Astrocyte of the hippocampus (primary cell): ENCODE results near the gene SPSB3.
A peak's percentile ranks its signal among the peaks of the same experiment; 100 is the strongest.
"Not testable (repeated sequence)": the region's sequence is repeated elsewhere in the genome, so short reads cannot be mapped to it uniquely, and the experiment has no call there.

Experiments
- DNase-seq: peaks from one replicate; pipeline ENCODE4 v3.0.0; 2011; ENCODE audit warnings: low read depth, low spot score

Gene SPSB3

DNA sequence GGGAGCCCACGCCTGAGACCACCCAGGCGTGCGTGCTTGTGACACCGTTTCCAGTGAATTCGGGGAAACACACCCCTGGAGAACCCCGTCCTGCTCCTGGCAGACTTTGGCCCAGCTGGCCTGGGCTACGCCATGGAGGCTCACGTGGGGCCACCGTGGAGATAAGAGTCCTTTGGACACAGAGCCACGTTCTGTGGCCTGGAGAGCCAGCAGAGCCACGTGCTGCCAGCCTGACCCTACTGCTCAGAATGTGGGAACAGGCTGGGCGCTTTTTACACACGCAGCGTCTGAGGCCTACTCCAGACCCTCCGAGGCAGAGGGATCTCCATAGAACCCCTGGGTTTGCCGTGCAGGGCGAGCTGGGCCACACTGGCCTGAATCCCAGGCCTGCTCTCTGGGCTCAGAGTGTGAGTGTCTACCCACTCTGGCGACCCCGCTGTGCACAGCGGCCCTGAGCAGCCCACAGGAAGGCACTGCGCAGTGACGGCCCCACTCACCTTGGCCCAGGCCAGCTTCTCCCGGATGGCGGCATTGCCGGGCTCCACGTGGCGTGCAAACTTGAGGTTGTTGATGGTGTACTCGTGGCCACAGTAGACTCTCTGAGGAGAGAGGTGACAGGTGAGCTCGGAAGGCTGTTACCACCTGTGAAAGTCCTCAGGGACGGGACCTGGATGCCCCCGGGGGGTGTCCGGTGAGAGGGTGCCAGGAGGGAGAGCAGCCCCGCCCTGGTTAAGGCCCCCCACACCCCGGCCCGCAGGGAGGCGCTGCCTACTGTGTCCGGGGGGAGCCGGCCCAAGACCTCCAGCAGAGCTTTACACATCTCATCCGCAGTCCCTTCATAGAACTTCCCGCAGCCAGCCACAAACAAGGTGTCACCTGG, 34.3 kb upstream of the SPSB3 start:
- no peak for DNase-seq

DNA sequence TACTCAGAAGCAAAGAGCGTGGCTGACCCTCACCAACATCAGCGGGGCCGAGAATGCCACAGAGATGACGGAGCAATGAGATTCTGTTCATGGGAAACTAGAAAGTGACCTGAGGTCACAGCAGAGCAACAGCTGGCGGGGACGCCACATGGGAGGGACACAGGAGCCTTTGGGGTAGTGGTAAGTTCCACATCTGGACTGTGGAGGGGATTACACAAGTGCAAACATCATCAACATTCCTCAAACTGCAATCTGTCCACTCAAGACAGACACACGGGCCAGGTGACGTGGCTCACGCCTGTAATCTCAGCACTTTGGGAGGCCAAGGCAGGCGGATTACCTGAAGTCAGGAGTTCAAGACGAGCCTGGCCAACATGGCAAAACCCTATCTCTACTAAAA, 33.1 kb upstream of the SPSB3 start:
- DNase-seq = no peak

DNA sequence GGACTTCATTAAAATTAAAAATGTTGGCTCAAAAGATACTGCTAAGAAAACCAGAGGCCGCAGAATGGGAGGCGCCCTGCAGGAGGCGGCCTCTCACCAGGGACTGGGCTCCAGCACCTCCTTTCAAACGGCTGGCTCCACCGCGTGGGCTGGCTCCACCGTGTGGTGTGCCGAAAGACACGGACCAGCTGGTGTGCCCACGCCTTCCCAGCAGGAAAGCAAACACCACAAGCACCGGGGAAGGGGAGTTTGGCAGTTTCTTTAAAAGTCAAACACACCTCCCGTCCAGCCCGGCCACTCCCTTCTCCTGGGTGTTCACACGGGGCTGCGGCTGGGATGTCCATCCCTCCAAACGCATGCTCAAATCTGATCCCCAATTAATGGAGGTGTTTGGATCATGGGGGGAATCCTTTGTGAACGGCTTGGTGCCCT, 30.4 kb upstream of the SPSB3 start:
- DNase-seq = peak; percentile 76

DNA sequence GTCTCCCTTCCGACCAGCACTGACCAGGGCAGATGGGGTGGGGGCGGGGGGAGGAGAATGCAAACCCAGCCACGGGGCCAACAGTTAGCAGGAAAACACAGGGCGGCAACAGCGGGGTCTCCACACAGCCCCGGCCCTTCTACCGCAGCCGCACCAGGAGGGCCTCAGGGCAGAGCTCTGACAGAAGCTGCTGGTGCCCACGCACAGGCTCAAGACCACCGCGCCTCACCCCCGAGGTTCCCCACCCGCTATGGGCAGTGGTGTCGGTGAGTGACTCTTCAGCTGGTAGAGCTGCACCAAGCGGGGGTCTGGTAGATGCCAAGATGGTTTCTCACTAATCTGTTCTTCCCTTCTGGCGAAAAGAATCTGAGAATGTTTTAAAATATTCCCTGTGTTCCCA, 28.2 kb upstream of the SPSB3 start:
- no peak for DNase-seq

GRCh38 chr16:1810106-1810505, 27.7 kb upstream of the SPSB3 start:
- DNase-seq = no peak

- no peak for DNase-seq
Observed at GRCh38 chr16:1809281-1809801, 27.0 kb upstream of the SPSB3 start.

DNA sequence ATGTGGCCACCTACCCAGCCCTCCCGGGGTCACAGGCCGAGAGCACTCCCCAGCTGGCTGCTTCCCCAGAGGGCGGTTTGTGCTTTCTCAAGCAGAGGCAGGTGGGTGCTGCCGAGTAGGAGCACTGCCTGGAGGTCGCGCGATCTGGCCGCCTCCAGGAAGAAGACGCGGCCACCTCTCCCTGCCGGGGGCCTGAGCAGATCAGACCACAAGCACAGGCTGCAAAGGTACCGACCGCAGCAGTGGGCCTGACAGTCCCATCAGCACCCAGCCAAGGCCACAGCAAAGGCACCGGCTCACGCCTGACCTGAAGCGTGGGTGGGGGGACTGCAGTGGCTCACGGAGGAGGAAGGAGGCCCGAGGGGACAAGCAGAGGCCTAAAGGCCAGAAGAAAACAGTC, 26.3 kb upstream of the SPSB3 start:
- no peak for DNase-seq

DNA sequence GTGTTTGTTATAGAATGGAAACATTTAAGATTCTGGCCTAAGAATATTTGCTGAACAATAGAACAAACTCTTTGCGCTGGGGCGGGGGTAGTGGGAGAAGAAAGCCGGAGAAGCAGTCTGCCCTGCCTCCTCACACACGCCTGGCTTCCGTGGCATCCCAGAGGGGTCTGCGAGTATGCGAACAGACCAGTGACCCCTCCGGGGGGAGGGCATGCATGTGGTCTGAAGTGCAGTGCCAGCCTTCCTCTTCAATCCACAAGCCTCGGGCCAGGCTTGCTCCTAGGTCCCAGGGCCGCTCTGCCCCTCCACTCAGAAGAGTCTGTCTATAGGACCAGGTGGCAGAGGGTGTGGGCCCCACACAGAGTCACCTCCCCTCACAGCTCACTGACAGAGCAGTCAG, 25.3 kb upstream of the SPSB3 start:
- no peak for DNase-seq

DNA sequence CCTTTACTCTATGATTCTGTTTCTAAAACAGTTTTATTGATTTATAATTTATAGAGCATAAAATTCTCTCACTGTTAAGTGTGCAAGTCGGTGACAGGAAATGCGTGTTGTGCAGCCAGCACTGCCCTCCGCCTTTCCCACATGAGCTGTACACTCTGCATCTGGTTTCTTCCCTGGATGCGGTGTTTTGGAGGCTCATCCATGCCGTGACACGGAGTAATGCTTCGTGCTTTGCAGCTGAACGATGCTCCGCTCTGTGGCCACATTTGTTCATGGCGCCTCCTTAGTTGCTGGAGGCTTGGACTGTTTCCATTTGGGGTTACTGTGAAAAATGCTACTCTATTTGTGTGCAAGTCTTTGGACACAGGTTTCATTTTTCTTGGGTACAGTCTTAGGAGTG, 18.3 kb upstream of the SPSB3 start:
- no peak for DNase-seq

DNA sequence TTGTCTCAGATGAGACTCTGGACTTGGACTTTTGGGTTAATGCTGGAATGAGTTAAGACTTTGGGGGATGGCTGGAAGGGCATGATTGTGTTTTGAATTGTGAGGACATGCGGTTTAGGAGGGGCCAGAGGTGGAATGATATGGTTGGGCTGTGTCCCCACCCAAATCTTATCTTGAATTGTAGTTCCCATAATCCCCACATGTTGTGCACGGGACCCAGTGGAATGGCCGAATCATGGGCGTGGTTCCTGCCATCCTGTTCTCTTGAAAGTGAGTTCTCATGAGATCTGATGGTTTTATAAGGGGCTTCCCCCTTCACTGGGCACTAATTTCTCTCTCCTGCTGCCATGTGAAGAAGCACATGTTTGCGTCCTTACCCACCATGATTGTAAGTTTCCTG, 16.9 kb upstream of the SPSB3 start:
- not testable (repeated sequence) for DNase-seq

DNA sequence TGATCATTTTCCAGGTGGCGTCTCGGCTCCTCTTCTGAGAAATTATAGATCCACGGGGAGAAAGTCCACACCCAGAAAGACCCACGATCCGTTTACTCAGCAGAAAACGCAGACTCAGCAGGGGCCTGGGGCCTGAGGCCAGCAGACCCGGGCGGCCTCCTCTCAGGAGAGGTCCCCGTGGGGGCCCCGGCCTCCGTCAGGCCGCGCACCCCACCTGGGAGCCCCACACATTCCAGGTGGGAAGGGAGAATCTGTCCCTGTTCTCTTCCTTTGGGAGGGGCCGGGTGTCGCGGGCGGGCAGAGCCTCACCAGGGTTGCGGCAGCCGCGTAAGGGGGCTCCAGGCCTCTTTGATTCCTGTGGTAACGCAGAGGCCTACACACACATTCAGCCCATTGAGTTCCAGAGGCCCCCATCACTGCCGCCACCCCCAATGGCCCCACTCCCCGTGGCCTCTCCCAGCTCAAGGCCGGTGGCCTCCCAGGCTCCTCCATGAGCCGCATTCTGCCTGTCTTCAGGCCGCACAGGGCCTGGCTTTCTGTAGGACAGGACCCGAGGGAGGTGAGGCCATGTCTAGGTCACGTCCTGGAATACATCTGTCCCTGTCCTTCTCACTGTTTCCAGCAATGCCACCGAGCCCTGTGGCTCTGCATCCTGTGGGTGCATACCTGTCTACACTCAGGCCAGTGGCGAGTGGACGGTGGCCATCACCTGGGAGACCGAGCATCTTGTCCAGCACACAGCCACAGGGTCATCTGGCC, 12.7 kb upstream of the SPSB3 start:
- no peak for DNase-seq

DNA sequence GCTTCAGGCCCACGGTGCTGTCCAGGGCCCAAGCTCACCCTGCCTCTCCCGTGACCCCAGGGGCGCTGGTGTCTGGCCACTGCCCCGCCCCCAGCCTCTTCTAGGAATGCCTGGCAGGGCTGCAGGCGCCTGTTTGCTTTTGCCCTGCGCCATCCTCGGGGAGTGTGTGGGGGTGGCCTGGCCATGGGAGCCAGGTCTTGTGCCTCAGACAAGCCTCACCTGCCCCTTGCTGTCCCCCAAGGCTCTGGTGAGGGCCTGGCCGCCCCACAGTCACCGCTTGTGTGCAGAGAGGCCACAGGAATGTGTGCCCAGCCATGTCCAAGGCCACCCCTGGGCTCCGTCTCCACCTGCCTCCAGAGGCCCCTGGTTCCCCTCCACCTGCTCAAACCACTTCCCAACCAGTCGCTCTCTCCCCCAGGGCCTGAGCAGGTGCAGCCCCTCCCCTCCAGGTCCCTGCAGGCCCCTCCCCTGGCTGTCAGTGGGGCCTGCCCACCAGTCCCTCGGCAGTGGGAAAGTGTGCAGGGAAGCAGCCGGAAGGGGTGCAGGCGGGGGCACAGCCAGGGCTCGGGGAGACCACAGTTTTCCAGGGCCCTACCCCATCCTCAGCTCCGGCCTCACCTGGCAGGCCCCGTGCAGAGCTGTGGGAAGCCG, 12.0 kb upstream of the SPSB3 start:
- no peak for DNase-seq

DNA sequence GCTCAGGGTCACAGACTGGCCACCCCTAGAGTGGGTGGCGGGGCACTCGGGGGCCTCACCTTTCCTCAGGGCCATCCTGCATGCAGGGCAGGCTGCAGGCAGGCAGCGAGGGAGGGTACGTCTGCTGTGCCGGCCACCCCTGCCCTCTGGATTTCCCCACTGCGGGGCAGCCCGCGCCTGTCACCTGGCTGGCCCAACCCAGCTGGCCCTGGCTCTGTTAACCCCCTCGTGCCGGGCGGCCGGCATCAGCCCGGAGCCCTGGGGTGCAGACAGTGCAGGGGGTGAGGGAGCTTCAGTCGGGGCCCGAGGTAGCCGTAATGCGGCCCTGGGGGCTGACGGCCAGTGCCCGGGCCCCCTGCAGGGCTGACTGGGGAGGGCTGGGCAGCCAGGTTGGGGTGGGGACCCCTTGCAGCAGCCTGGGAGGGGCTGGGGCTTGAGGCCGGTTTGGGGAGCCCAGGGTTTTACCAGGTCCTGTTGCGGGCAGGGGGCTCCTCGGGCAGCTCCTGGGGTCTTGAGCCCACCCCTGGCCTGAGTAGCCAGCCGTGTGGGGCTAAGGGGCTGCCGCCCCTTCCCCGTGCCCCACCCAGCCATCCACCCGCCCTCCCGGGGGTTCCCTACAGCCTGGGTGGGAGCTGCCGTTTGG, 11.3 kb upstream of the SPSB3 start, which contains the start of gene IGFALS:
IGFALS (minus strand) TSS at position 128 of the 643 bp plus-strand sequence; CDS start at position 75, 53 bp downstream.
- no peak for DNase-seq

DNA sequence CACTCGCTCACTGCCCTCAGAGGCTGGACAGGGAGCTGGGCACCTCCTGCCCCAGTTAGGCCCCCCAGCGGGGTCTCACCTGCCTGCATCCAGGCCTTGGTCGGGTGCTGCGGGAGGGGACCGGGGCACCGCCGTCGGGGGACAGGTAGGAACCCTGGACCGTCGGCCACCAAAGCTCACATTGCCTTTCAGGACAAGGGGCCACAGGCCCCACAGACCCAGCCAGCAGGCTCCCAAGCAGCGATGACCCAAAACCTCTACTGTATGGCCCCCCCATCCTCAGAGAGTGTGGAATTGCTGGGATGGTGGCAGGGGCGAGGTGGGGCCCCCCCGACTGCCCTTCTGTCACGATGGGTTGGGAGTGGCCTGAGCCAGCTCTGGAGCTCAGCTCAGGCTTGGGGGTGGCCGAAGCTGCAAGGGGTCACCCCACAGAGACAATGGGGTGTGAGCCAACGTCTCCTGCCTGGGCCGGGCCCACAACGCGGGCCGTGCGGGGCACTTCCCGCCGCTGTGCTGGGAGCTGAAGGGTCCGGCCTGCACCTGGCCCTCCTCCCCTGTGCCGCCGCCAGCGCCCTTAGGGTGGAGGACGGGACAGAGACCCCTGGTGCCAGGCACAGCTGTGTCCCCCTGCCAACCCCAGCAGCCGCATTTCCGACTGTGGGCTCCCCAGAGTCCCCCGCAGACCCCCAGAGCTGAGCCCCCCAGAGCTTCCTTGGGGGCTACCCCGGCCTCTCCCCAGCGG, 10.6 kb upstream of the SPSB3 start:
- DNase-seq = no peak

- DNase-seq = no peak
Observed at GRCh38 chr16:1791943-1792812, 9.8 kb upstream of the SPSB3 start.

- DNase-seq = no peak
Observed at GRCh38 chr16:1791256-1791942, 9.0 kb upstream of the SPSB3 start.

DNA sequence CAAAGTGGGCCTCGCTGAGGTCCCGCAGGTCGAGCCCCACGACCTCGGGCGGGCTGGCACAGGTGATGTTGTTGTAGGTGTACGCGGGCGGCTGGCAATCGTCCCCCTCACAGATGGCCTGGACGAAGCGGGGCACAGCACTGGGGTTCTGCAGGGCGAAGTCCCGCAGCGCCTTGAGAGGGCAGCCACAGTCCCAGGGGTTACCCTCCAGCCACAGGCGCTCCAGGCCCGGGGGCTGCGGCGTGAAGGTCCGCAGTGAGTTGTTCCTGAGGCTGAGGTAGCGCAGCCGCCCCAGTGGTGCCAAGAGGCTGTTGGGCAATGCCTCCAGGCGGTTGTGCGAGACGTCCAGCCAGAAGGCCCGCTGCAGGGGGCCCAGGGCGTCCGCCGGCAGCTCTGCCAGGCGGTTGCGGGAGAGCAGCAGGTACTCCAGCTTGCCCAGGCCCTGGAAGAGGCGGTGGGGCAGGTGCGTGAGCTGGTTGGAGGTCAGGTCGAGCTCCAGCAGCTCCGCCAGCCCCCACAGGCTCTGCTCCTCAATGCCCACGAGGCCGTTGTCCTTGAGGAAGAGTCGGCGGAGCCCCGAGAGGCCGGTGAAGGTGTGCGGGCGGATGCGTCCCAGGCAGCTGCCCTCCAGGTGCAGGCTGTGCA, 8.4 kb upstream of the SPSB3 start:
- no peak for DNase-seq

DNA sequence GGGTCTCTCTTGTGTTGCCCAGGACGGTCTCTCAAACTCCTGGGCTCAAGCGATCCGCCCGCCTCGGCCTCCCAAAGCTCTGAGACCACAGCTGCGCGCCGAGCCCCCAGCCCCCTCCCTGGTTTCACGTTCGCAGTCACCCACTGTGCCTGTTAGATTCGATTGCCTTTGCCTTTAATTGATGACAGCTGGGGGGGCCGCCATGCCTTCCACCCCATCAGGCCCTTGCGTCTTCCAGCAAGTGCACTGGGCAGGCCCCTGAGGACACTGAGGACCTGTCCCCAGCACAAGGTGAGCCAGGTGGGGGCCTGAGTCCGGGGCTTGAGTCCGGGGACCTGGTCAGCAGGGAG, 7.9 kb upstream of the SPSB3 start:
- no peak for DNase-seq

DNA sequence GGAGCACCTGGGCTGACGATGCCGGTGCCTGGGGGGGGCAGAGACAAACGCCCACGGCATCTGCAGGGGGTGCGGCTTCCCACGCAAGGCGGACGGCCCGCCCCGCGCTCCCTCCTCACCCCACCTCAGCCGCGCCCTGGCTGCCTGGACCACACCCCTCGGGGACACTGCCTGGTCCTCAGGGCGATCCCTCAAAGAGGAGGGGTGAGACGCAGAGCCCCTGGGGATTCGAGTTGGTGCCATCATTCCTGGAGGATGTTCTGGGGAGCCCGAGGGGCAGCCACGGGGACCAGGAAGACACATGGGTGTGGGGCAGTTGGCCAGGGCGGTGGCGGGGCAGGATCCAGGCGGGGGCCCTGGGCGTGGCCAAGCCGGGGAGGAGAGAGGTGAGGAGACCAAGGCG, 7.3 kb upstream of the SPSB3 start:
- no peak for DNase-seq
